A673 (cell line): Measurements from ENCODE around the gene TM2D3. TPM values are rescaled to one million over a fixed set of nuclear protein-coding genes. Genes with fewer than 3 reads are reported as not detected.

Experiments
- BruUV-seq: library from RNA; stranded (reverse); fragments of 400-500 nt; replicated peaks from 2 replicates; lab custom pipeline; 2021; lab: Mats Ljungman, UMichigan
- CTCF ChIA-PET: fragments of 300-600 bp; sonication (Branson Sonifier 250); formaldehyde crosslinking; loops from one replicate; lab custom pipeline; 2022; ENCODE audit warnings: antibody characterized with exemption; lab: Charles Lee
- POLR2A ChIA-PET: fragments of 300-600 bp; sonication (Branson Sonifier 250); formaldehyde crosslinking; loops from one replicate; lab custom pipeline; 2022; ENCODE audit warnings: antibody characterized with exemption; ENCODE audit not compliant: low non-redundant PET; lab: Charles Lee
- DNase-seq: peaks from one replicate; pipeline ENCODE4 v3.0.0-alpha.2; 2015; ENCODE audit warnings: low spot score
- H3K27ac ChIP-seq: fragments of 200-600 bp; sonication (generic); 2 replicates; pipeline ENCODE4 v1.5.1; 2016; ENCODE audit warnings: mixed run types, low read depth, mild to moderate bottlenecking, mixed read lengths, antibody characterized with exemption, low read length; ENCODE audit not compliant: poor library complexity, severe bottlenecking
- H3K27me3 ChIP-seq: fragments of 200-600 bp; sonication (generic); replicated peaks from 2 replicates; pipeline ENCODE4 v1.6.1; 2017; ENCODE audit warnings: mixed run types, low read depth, mild to moderate bottlenecking, mixed read lengths, antibody characterized with exemption, low read length; ENCODE audit not compliant: insufficient read depth, poor library complexity
- H3K36me3 ChIP-seq: fragments of 200-600 bp; sonication (generic); 2 replicates; pipeline ENCODE4 v1.6.1; 2016; ENCODE audit warnings: mixed run types, mild to moderate bottlenecking, mixed read lengths, antibody characterized with exemption, low read length; ENCODE audit not compliant: insufficient read depth, poor library complexity, severe bottlenecking
- H3K4me1 ChIP-seq: fragments of 200-600 bp; sonication (generic); 2 replicates; pipeline ENCODE4 v1.6.1; 2017; ENCODE audit warnings: mixed run types, mild to moderate bottlenecking, mixed read lengths, antibody characterized with exemption, low read length; ENCODE audit not compliant: insufficient read depth, poor library complexity, severe bottlenecking
- H3K4me3 ChIP-seq: fragments of 200-600 bp; sonication (generic); 2 replicates; pipeline ENCODE4 v1.5.1; 2016; ENCODE audit warnings: low read depth, mixed run types, mild to moderate bottlenecking, mixed read lengths, low read length; ENCODE audit not compliant: poor library complexity, severe bottlenecking
- H3K9me3 ChIP-seq: fragments of 200-600 bp; sonication (generic); 2 replicates; pipeline ENCODE4 v1.6.1; 2016; ENCODE audit warnings: mixed run types, low read depth, mild to moderate bottlenecking, mixed read lengths, antibody characterized with exemption, low read length; ENCODE audit not compliant: poor library complexity, severe bottlenecking
- EZH2 ChIP-seq: fragments of 200-600 bp; sonication (generic); IDR thresholded peaks from 2 replicates; pipeline ENCODE4 v1.6.1; 2017; ENCODE audit warnings: borderline replicate concordance, low read depth, mild to moderate bottlenecking, mixed read lengths, antibody characterized with exemption, low read length; ENCODE audit not compliant: poor library complexity, severe bottlenecking
- intact Hi-C: fragments of 100-400 bp; cut with micrococcal nuclease; formaldehyde crosslinking; loops from one replicate; pipeline ENCODE4 v1.10.0; 2022; ENCODE audit not compliant: unreplicated experiment
- total RNA-seq: library from RNA; stranded (reverse); gene quantifications from 2 replicates; pipeline ENCODE4 v1.2.3, GENCODE V29; 2021
- TF ChIP-seq, protein P1 (sequence below): fragments of 300-800, 200-600 bp; sonication (generic); conservative IDR thresholded peaks from 2 replicates; pipeline ENCODE4 v1.5.1; 2017; ENCODE audit warnings: low read depth, mild to moderate bottlenecking, antibody characterized with exemption, low read length, moderate library complexity, mixed read lengths

The TM2D3 gene
- total RNA-seq, 1 experiment from 2014 or later, result 49.4 TPM

DNA sequence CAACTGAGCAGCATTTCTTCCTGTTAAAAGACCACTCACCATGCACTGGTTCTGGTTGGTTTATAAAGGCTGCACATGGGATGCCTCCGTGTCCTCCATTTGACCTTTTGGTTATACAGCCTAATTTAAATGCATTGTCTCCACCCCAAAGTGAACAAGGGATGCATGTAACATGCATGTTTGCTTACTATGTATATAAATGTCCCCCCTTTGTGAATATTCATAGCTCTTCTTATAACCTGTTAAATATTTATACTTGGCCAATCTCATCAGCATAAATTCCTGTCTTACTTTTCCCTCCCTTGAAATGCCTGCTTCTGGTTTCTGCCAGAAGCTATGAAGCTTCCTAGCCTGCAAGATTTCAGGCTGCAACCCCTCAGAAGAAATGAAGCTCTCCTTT, 44.6 kb upstream of the TM2D3 start:
- no peak for TF ChIP-seq EZH2
- TF ChIP-seq, protein P1, sequence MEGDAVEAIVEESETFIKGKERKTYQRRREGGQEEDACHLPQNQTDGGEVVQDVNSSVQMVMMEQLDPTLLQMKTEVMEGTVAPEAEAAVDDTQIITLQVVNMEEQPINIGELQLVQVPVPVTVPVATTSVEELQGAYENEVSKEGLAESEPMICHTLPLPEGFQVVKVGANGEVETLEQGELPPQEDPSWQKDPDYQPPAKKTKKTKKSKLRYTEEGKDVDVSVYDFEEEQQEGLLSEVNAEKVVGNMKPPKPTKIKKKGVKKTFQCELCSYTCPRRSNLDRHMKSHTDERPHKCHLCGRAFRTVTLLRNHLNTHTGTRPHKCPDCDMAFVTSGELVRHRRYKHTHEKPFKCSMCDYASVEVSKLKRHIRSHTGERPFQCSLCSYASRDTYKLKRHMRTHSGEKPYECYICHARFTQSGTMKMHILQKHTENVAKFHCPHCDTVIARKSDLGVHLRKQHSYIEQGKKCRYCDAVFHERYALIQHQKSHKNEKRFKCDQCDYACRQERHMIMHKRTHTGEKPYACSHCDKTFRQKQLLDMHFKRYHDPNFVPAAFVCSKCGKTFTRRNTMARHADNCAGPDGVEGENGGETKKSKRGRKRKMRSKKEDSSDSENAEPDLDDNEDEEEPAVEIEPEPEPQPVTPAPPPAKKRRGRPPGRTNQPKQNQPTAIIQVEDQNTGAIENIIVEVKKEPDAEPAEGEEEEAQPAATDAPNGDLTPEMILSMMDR, result no peak
- H3K36me3 ChIP-seq, result peaks cover 2% of the 10 kb centered on the region
- H3K27ac ChIP-seq, result no peak overlapping the region
- H3K9me3 ChIP-seq, result no peaks in the 10 kb centered on the region
- BruUV-seq, result no TSS peak
- H3K4me1 ChIP-seq, result no peaks in the 10 kb centered on the region
- no peak overlapping the region for H3K4me3 ChIP-seq
- ChIA-PET CTCF (no interaction called here), POLR2A (no interaction called here)
- no peaks in the 10 kb centered on the region for H3K27me3 ChIP-seq
- DNase-seq, result no peak
- intact Hi-C loops, result no loop called here

DNA sequence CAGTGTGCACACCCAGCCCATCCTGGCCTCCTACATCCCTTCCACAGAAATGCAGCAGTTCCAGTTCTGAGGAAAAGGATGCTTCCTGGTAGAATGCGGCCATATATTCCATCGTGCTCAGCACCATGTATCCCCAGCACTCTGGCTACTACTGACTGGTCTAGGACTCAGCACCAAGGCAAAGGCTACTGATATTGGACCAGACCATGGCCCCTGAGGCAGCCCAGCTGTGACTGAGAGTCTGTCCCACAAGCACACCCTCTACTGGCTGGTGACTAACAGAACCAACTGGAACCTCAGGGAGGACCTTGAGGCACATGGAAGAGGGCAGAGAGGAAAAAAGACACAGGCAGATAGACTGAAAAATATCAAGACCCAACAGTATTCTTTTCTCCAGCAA, 42.1 kb upstream of the TM2D3 start:
- DNase-seq, result no peak
- intact Hi-C loops, result no loop called here
- Histone ChIP-seq H3K27ac (no peak overlapping the region), H3K27me3 (no peaks in the 10 kb centered on the region), H3K4me1 (no peaks in the 10 kb centered on the region), H3K9me3 (no peaks in the 10 kb centered on the region), H3K4me3 (no peak overlapping the region), H3K36me3 (no peaks in the 10 kb centered on the region)
- TF ChIP-seq EZH2, result no peak
- TF ChIP-seq, protein P1, result no peak
- POLR2A ChIA-PET, result no interaction called here
- CTCF ChIA-PET, result no interaction called here
- no TSS peak for BruUV-seq

DNA sequence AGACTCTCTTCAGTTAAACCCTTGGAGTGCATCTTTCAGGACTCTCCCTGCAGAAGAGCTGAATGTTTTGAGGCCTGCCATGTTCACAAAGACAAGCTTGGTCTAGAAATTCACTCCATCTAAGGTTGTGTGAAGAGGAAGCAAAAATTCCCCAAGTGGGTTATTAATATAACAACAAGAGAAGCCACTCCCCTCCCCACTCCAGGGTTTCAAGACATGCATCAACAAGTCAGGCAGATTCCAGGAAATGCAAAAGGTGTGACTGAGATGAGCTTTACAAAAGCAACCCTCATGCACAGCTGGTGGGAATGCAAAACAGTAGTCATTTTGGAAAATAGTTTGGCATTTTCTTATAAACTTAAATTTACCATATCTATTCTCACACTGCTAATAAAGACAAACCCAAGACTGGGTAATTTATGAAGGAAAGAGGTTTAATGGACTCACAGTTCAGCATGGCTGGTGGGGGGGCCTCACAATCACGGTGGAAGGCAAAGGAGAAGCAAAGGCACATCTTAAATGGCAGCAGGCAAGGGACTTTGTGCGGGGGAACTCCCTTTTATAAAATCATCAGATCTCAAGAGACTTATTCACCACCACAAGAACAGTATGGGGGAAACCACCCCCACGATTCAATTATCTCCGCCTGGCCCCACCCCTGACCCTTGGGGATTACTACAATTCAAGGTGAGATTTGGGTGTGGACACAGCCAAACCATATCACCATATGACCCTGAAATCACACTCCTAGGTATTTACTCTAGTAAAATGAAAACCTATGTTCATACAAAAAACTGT, 40.8 kb upstream of the TM2D3 start:
- CTCF ChIA-PET, result no interaction called here
- Histone ChIP-seq H3K27ac (peak overlapping the region; percentile 33), H3K27me3 (no peaks in the 10 kb centered on the region), H3K4me1 (no peaks in the 10 kb centered on the region), H3K4me3 (no peak overlapping the region), H3K36me3 (no peaks in the 10 kb centered on the region), H3K9me3 (no peaks in the 10 kb centered on the region)
- BruUV-seq, result no TSS peak
- POLR2A ChIA-PET, result no interaction called here
- peak; percentile 46 for DNase-seq
- intact Hi-C loops, result no loop called here
- TF ChIP-seq EZH2, result no peak
- TF ChIP-seq, protein P1, result no peak
